HG03439 (cell line): ENCODE measurements around the gene THOC1.
A peak's percentile ranks its signal among the peaks of the same experiment; 100 is the strongest.

Source experiments
- ATAC-seq: cut with Tn5 transposase; IDR thresholded peaks from one replicate; pipeline ENCODE4 v1.9.1; 2021; ENCODE audit warnings: mild to moderate bottlenecking, moderate library complexity; ENCODE audit not compliant: unreplicated experiment

The THOC1 gene

GRCh38 chr18:275486-275885 lies 7.6 kb upstream of the THOC1 start:
- ATAC-seq: no peak

- no peak for ATAC-seq
These were observed 6.5 kb upstream of the THOC1 start for GRCh38 chr18:274313-274712.

- no peak for ATAC-seq
These were observed 5.7 kb upstream of the THOC1 start for GRCh38 chr18:273525-273924.

- ATAC-seq: no peak
These were observed 4.8 kb upstream of the THOC1 start for GRCh38 chr18:272650-273049.

GRCh38 chr18:269480-270095 lies 1.7 kb upstream of the THOC1 start:
- no peak for ATAC-seq

GRCh38 chr18:267380-267687 lies 513 bp downstream of the THOC1 start:
- ATAC-seq: peak; percentile 17

GRCh38 chr18:261398-262073 lies 6.3 kb downstream of the THOC1 start:
- no peak for ATAC-seq

GRCh38 chr18:260547-260946 lies 7.3 kb downstream of the THOC1 start:
- ATAC-seq: no peak

GRCh38 chr18:255171-255570 lies 12.7 kb downstream of the THOC1 start:
- no peak for ATAC-seq

- ATAC-seq: no peak
These were observed 14.7 kb downstream of the THOC1 start for GRCh38 chr18:253121-253520.

GRCh38 chr18:251572-251971 lies 16.3 kb downstream of the THOC1 start:
- no peak for ATAC-seq

GRCh38 chr18:250685-251084 lies 17.2 kb downstream of the THOC1 start:
- ATAC-seq: no peak

GRCh38 chr18:248053-248452 lies 19.8 kb downstream of the THOC1 start:
- no peak for ATAC-seq

GRCh38 chr18:245282-245847 lies 22.5 kb downstream of the THOC1 start:
- no peak for ATAC-seq

- ATAC-seq: no peak
These were observed 27.7 kb downstream of the THOC1 start for GRCh38 chr18:240175-240574.

GRCh38 chr18:231563-231962 lies 36.3 kb downstream of the THOC1 start:
- ATAC-seq: no peak

GRCh38 chr18:228586-228985 lies 39.3 kb downstream of the THOC1 start:
- ATAC-seq: no peak

GRCh38 chr18:227902-228301 lies 39.9 kb downstream of the THOC1 start:
- ATAC-seq: no peak

- ATAC-seq: no peak
These were observed 40.5 kb downstream of the THOC1 start for GRCh38 chr18:227374-227773.

- ATAC-seq: no peak
These were observed 42.1 kb downstream of the THOC1 start for GRCh38 chr18:225745-226144.

- no peak for ATAC-seq
These were observed 47.1 kb downstream of the THOC1 start for GRCh38 chr18:220708-221107.

- no peak for ATAC-seq
These were observed 50.1 kb downstream of the THOC1 start for GRCh38 chr18:217532-218336.
